ENCODE results near the gene PTCD1.
"Not testable (repeated sequence)": the region's sequence is repeated elsewhere in the genome, so short reads cannot be mapped to it uniquely, and the experiment has no call there.

Gene PTCD1

DNA sequence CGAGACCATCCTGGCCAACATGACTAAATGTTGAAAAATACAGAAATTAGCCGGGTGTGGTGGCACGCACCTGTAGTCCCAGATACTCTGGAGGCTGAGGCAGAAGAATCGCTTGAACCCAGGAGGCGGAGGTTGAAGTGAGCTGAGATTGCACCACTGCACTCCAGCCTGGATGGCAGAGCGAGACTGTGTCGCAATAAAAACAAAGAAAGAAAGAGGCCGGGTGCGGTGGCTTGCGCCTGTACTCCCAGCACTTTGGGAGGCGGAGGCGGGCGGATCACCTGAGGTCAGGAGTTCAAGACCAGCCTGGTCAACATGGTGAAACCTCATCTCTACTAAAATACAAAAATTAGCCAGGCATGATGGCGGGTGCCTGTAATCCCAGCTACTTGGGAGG is 51.4 kb downstream of the PTCD1 start:
- DNase-seq, result not testable (repeated sequence)

DNA sequence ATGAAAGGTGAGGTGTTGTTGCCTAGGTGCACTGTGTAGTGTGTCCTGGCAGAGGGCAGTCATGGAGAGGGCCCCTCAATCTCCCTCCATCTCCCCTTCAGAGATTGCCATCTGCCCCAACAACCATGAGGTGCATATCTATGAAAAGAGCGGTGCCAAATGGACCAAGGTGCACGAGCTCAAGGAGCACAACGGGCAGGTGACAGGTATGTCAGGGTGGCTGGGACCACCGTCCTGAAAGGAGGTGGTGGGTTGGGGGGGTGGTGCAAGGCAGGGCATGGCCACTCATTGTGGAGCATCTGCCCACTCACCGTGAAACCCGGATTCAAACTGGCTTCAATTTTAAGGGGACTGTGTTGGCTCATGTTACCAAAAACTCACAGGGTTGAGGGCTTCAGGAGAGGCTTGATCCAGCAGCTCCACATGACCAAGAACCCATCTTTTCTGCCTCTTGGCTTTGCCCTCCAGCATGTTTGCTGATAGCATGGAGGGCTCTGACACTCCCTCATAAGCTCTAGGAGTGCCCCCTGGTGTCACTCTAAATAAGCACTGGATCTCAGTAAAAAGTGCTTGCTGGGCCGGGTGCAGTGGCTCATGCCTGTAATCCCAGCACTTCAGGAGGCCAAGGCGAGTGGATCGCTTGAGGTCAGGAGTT is 51.9 kb downstream of the PTCD1 start:
- no peak for DNase-seq

DNA sequence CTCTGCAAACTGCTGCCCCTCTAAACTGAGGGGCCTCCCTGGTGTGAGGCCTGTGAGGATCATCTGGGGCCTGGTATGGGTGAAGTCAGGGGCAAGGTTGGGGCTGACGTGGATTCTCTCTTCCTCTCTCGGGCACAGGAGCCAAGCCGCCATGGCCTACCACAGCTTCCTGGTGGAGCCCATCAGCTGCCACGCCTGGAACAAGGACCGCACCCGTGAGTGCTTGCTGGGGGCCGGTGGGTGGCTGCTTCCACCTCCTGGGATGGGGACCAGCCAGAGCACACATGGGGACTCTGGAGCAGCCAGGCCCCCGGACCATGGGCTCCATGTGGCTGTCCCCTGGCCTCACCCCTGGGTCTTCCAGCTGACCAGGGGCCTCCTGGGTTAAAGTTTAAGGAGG is 53.0 kb downstream of the PTCD1 start:
- no peak for DNase-seq

- DNase-seq, result no peak
Measured at GRCh38 chr7:99384523-99384922, 54.1 kb downstream of the PTCD1 start.

- no peak for DNase-seq
Measured at GRCh38 chr7:99383791-99384370, 54.7 kb downstream of the PTCD1 start.

GRCh38 chr7:99383203-99383602 is 55.4 kb downstream of the PTCD1 start:
- no peak for DNase-seq

- no peak for DNase-seq
Measured at GRCh38 chr7:99381664-99382075, 56.9 kb downstream of the PTCD1 start.

GRCh38 chr7:99380823-99381663 is 57.6 kb downstream of the PTCD1 start:
- peak; percentile 93 for DNase-seq

DNA sequence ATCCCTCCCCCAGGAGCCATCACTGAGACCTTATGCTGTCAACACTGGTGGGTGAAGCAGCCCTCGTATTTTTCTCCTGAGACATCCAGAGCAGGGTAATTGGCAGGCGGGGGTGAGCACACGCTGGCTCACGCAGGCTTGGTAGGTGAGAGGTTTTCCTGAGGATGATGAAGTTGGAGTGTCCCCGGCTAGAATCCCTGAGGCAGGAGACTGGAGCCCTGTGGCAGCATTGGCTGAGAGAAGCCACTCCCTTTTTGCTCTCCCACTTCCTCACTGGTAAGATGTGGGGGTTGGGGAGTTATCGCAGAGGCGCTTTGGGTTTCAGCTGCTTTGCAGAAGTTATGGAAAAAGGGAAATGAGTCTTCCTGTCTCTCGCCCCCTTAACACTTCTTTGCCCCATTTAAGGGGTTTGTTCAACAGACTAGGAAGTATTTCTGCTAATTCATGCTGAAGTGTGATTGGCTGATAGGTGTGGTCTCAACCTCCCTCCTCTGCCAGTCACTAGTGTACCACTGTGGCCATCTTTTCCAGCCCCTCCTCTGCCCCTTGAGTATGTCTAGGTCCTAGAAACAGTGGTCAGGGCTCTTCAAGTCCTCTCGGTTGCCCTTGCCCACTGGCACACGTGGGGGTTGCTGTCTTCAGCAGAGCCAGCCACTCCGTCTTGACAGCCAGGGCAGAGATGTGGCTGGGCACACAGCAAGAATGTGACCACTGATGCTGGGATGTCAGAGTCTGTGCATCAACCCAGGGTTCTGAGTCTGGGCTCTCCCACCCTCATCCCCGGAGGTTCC is 58.4 kb downstream of the PTCD1 start:
- peak; percentile 64 for DNase-seq

- DNase-seq, result not testable (repeated sequence)
Measured at GRCh38 chr7:99379693-99380031, 58.9 kb downstream of the PTCD1 start.

DNA sequence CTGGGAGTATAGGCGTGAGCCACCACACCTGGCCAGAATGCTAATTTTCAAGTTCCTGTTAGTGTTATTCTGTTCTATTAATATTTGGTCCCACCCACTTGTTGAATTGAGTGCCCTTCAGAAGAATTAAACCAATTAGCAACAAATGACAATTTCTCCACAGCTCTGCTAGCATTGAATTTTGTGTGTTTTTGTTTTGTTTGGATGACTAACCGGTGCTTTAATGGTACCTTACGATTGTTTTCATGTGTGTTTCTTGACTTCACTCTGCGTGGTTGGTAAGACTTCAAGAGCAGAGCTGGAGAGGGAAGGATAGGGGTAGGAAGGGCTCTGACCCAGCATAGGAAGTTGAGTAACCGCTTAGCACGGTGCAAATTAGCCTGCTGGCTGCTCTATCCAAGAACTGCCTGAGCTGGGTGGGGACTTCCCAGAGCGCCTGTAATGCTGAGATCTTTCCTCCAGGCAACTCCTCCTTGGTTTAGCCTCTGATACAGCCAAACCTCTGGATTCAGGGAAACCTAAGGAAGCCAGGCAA is 59.5 kb downstream of the PTCD1 start:
- DNase-seq, result peak; percentile 60

DNA sequence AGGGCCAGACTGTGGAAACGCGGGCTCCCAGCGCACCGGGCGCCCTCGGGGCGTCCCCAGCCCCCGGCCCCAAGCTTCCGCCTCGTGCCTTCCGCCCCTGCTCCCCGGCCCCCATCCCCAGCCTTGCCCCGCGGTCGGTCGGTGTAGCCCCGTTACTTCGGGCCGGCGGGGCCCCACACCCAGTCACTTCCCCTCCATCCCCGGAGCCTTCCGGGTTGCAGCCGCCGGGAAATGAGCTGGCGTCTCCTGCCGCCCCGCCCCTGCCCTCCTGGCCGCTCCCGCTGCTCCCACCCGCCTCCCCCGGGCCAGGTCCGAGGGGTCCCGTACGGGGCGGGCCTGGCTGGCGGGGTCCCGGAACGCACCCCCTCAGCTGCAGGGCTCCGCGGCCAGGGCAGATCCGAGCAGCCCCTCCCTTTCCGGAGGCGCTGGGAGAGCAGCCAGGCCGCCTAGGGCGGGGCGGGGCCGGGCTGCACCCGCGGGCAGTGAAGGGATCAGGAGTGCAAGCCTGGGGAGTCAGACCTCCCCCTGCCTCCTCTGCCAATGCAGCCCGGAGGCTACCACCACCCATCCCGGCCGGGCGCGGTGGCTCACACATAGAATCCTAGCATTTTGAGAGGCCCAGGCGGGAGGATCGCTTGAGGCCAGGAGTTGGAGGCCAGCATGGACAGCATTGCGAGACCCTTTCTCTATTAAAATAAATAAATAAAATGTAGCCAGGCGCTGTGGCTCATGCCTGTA is 63.4 kb downstream of the PTCD1 start:
- DNase-seq, result peak; percentile 77

DNA sequence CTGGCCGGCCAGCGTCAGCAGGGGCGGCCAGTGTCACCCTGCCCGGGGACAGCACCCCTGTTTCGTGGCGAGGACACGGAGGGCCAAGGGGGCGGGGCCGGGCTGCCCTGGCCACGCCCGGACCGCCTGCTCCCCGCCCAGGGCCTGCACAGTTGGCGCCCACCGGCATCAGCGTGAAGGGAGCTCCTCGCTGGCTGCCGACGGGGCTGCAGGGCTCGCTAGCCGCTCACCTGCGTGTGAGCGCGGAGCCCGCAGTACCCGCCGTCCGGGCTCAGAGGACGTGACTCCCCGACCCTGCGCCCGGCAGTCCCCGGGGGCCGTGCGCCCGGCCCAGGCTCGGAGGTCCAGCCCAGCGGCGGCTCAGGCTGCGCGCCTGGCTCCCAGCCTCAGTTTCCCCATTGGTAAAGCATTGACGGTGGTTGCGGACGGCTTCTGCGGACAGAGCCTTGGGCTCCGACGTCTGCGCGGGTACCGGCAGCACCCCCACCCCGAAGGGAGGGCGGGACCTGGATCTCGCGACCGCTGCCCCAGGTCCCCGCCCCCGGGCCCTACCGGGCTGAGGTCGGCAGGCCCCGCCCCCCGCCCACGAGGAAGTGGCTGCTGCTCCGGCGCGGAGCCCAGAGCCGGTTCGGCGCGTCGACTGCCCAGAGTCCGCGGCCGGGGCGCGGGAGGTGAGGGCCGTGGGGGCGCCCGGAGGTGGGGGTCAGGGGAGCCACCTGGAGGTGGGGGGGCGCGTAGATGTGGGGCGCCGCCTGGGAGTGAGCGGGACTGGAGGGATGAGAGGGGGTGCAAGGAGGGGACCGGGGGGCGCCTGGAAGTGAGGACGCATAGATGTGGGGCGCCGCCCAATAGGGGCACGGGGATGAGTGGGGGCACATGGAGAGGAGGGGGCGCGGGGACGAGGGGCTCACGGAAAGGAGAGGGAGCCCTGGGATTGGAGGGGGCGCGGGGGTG is 64.2 kb downstream of the PTCD1 start, which contains the start of gene ARPC1B:
Gene ARPC1B (plus strand): TSS at position 620 of the 954 bp plus-strand sequence. CDS start 10,985 bp downstream, outside the sequence.
- DNase-seq, result peak; percentile 90

- no peak for DNase-seq
Measured at GRCh38 chr7:99373091-99374066, 65.2 kb downstream of the PTCD1 start.

DNA sequence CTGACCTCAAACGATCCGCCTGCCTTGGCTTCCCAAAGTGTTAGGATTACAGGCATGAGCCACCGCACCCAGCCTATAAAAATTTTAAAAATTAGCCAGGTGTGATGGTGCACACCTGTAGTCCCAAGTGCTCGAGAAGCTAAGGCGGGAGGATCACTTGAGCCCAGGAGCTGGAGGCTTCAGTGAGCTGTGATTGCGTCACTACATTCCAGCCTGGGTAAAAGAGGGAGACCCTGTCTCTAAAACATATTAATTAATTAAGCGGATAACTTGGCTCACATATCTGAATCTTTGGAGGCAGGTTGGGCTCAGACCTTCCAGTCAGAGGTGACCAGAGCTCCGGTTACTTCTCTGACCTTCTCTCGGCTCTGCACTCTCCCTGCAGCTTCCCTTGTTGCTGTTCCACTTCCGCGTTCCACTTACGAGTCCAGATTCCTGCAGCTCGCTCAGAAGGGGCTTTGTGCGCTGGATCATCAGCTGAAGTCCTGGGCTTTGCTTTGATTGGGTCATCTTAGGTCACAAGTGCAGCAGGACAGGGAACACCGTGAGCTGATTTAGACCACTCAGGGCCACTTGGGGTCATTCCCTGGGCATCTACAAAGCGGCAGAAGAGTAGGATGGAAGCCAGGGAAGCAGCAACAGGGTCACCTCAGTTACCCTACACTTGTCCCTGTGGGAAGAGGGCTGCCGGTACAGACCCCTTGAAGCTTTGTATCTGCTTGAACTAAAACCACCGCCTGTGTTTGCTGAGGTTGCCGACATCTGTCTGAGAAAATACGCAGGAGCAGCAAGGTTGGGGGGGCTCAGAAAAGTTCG is 66.1 kb downstream of the PTCD1 start:
- no peak for DNase-seq

DNA sequence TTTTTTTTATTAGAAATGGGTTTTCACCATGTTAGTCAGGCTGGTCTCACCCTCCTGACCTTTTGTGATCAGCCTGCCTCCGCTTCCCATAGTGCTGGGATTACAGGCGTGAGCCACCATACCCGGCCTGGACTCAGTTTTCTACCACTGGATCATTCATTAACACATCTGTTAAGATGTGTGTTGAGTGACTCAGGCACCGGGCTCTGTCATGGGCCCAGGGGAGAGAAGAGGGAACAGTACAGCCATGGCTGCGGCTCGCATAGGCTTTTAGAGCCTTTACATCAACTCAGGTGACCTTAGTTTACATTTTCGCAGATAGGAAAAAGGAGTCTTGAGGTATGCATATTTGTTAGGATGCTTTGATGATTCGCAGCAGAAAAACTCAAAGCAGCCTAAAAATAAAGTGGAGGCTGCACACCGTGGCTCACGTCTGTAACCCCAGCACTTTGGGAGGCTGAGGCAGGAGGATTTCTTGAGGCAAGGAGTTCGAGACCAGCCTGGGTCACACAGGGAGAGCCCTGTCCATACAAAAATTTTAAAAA is 67.2 kb downstream of the PTCD1 start:
- no peak for DNase-seq

- no peak for DNase-seq
Measured at GRCh38 chr7:99369767-99370391, 68.7 kb downstream of the PTCD1 start.

Measured in activated CD4-positive, alpha-beta T cell treated with anti-CD3 and anti-CD28 coated beads for 48 hours (primary cell).